ENCODE measurements around the gene RAP2C. TPM values are rescaled to one million over a fixed set of nuclear protein-coding genes. Genes with fewer than 3 reads are reported as not detected.

RAP2C gene
- polyA plus RNA-seq, 1 donor (not counting 4 experiments of a cell fraction or from before 2014, with no cell fraction given), result 15.1 TPM

DNA sequence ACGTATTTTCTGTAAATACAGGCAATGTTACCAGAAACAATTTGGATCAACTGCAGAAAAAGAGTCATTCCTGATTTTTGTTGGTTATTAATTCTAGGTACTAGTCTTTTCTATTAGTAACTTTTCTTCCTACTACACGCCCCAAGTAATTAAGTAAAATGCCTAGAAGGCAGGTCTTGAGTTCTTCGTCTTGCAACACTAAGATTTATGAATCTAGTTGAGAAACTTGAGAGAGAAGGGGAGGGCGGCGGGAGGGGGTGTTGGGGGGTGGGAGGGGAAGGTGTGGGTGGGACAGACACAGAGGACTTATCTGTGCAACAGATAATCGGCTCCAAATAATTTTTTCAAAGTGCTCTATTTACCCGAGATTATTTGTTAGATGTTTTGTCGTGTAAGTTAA lies 3.0 kb downstream of the RAP2C start:
- no peak for DNase-seq (ENCODE audit: low read depth, low spot score)
- Histone ChIP-seq H3K4me2 (ENCODE audit: control insufficient read depth, extremely low read depth, insufficient read depth, low read depth, low read length) (peak overlapping the region; percentile 74), H3K9me3 (ENCODE audit: control insufficient read depth, low read depth, low read length) (no peaks in the 10 kb centered on the region), H3K9ac (ENCODE audit: control insufficient read depth, extremely low read depth, insufficient read depth, low read length) (peak overlapping the region; percentile 87), H3K27me3 (ENCODE audit: control insufficient read depth, extremely low read depth, insufficient read depth, low read length) (no peaks in the 10 kb centered on the region), H3K36me3 (ENCODE audit: control insufficient read depth in 2 of 2, extremely low read depth in 1 of 2, insufficient read depth in 2 of 2, low read length in 2 of 2) (no peaks in the 10 kb centered on the region), H2AFZ (ENCODE audit: control insufficient read depth, low read length) (no peak overlapping the region), H3K27ac (ENCODE audit: control insufficient read depth, insufficient read depth, low read length) (peak overlapping the region; percentile 87), H4K20me1 (ENCODE audit: control insufficient read depth, extremely low read depth, insufficient read depth, low read length) (no peaks in the 10 kb centered on the region), H3K4me3 (ENCODE audit: control insufficient read depth in 2 of 3, extremely low read depth in 1 of 3, insufficient read depth in 2 of 3, low read depth in 1 of 3, low read length in 3 of 3) (peak overlapping the region; percentile 65 to 77 (median 69)), H3K79me2 (ENCODE audit: control insufficient read depth, insufficient read depth, low read length) (peaks cover 16% of the 10 kb centered on the region), H3K9me1 (ENCODE audit: control insufficient read depth, extremely low read depth, insufficient read depth, low read length) (no peaks in the 10 kb centered on the region), H3K4me1 (ENCODE audit: control insufficient read depth, extremely low read depth, insufficient read depth, low read length) (peaks cover 2% of the 10 kb centered on the region)
- FAIRE-seq, result no peak
- TF ChIP-seq EZH2 (IDR thresholded peaks at IDR 0.05; ENCODE audit: low read length), result no peak
- TF ChIP-seq, protein P1, sequence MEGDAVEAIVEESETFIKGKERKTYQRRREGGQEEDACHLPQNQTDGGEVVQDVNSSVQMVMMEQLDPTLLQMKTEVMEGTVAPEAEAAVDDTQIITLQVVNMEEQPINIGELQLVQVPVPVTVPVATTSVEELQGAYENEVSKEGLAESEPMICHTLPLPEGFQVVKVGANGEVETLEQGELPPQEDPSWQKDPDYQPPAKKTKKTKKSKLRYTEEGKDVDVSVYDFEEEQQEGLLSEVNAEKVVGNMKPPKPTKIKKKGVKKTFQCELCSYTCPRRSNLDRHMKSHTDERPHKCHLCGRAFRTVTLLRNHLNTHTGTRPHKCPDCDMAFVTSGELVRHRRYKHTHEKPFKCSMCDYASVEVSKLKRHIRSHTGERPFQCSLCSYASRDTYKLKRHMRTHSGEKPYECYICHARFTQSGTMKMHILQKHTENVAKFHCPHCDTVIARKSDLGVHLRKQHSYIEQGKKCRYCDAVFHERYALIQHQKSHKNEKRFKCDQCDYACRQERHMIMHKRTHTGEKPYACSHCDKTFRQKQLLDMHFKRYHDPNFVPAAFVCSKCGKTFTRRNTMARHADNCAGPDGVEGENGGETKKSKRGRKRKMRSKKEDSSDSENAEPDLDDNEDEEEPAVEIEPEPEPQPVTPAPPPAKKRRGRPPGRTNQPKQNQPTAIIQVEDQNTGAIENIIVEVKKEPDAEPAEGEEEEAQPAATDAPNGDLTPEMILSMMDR (optimal IDR thresholded peaks at IDR 0.05 in 1 of 3, IDR thresholded peaks at IDR 0.05 in 1 of 3, conservative IDR thresholded peaks at IDR 0.05 in 1 of 3; ENCODE audit: extremely low read depth in 1 of 3, insufficient read depth in 2 of 3, low read length in 3 of 3), result no peak
- dilution Hi-C loops (cut with MboI; ENCODE audit: extremely low pct_ligation_motif_present, low sequenced_read_pairs), result no loop called here

DNA sequence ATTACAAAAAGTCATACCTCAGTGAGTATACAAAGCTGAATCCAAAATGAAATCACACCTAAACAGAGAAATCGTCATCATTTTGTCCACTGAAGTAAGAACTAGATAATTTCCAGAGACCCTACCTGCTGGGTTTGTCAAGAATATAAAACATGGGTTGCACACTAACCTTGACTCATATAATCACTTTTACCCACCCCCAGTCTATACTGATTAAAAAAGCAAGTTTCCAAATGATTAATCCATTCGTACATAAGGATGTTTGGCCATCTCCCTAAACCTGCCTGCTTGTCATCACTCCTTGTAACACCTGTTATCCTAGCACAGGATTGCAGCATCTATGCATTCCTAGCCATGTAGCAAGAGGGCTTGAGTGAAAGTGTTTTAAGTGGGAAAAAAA lies 4.7 kb downstream of the RAP2C start:
- no peaks in the 10 kb centered on the region for H3K9me1 ChIP-seq (ENCODE audit: control insufficient read depth, extremely low read depth, insufficient read depth, low read length)
- no peaks in the 10 kb centered on the region for H3K27me3 ChIP-seq (ENCODE audit: control insufficient read depth, extremely low read depth, insufficient read depth, low read length)
- H3K9me3 ChIP-seq (ENCODE audit: control insufficient read depth, low read depth, low read length), result no peaks in the 10 kb centered on the region
- H3K4me1 ChIP-seq (ENCODE audit: control insufficient read depth, extremely low read depth, insufficient read depth, low read length), result peaks cover 2% of the 10 kb centered on the region
- H4K20me1 ChIP-seq (ENCODE audit: control insufficient read depth, extremely low read depth, insufficient read depth, low read length), result no peaks in the 10 kb centered on the region
- H3K79me2 ChIP-seq (ENCODE audit: control insufficient read depth, insufficient read depth, low read length), result peaks cover 16% of the 10 kb centered on the region
- H3K27ac ChIP-seq (ENCODE audit: control insufficient read depth, insufficient read depth, low read length), result no peak overlapping the region
- H3K4me3 ChIP-seq (ENCODE audit: control insufficient read depth in 2 of 3, extremely low read depth in 1 of 3, insufficient read depth in 2 of 3, low read depth in 1 of 3, low read length in 3 of 3), result no peak overlapping the region
- dilution Hi-C loops (cut with MboI; ENCODE audit: extremely low pct_ligation_motif_present, low sequenced_read_pairs), result no loop called here
- no peaks in the 10 kb centered on the region for H3K36me3 ChIP-seq (ENCODE audit: control insufficient read depth in 2 of 2, extremely low read depth in 1 of 2, insufficient read depth in 2 of 2, low read length in 2 of 2)
- DNase-seq (ENCODE audit: low read depth, low spot score) (no peak), FAIRE-seq (no peak)
- H3K9ac ChIP-seq (ENCODE audit: control insufficient read depth, extremely low read depth, insufficient read depth, low read length), result no peak overlapping the region
- no peak overlapping the region for H3K4me2 ChIP-seq (ENCODE audit: control insufficient read depth, extremely low read depth, insufficient read depth, low read depth, low read length)
- no peak for TF ChIP-seq EZH2 (IDR thresholded peaks at IDR 0.05; ENCODE audit: low read length)
- TF ChIP-seq, protein P1 (optimal IDR thresholded peaks at IDR 0.05 in 1 of 3, IDR thresholded peaks at IDR 0.05 in 1 of 3, conservative IDR thresholded peaks at IDR 0.05 in 1 of 3; ENCODE audit: extremely low read depth in 1 of 3, insufficient read depth in 2 of 3, low read length in 3 of 3), result no peak
- H2AFZ ChIP-seq (ENCODE audit: control insufficient read depth, low read length), result no peak overlapping the region
